ENCODE measurements around the gene THSD4. TPM values are rescaled to one million over a fixed set of nuclear protein-coding genes. Genes with fewer than 3 reads are reported as not detected.

THSD4 gene
- total RNA-seq, 5 donors from 2014 or later (not counting 1 experiment from before 2014, with no cell fraction given): 0.03 to 0.23 (median 0.18) TPM; not detected in 2

GRCh38 chr15:71195242-71195641 is 80.0 kb downstream of the THSD4 start:
- Histone ChIP-seq H3K9me3 (no peaks in the 10 kb centered on the region), H3K36me3 (ENCODE audit: control insufficient read depth in 2 of 2, extremely low read depth in 1 of 2, insufficient read depth in 1 of 2, low read length in 1 of 2) (no peaks in the 10 kb centered on the region), H3K4me3 (ENCODE audit: control insufficient read depth in 1 of 2, extremely low read depth in 1 of 2, low read length in 1 of 2) (no peak overlapping the region), H3K4me1 (ENCODE audit: control insufficient read depth in 1 of 2, extremely low read depth in 1 of 2, insufficient read depth in 2 of 2, low read length in 2 of 2) (no peaks in the 10 kb centered on the region), H3K27me3 (replicated peaks in 1 of 2; ENCODE audit: control insufficient read depth in 2 of 2, extremely low read depth in 1 of 2, insufficient read depth in 2 of 2, low read length in 1 of 2) (peaks cover 0 to 7% of the 10 kb centered on the region in 2 experiments), H3K27ac (ENCODE audit: low read length) (no peak overlapping the region)
- peaks cover 1 to 17% of the 10 kb centered on the region in 2 donors for H3K27me3 Mint-ChIP-seq
- H3K36me3 Mint-ChIP-seq: no peaks in the 10 kb centered on the region
- no peak overlapping the region for H3K27ac Mint-ChIP-seq
- H3K4me1 Mint-ChIP-seq: no peaks in the 10 kb centered on the region
- 38% methylated on average over 1 of the region's 1 CpG for WGBS (ENCODE audit: insufficient coverage)
- ATAC-seq (replicated peaks in 1 of 4) (no peak), DNase-seq (no peak)
- no peak overlapping the region for H3K4me3 Mint-ChIP-seq
- ChIA-PET CTCF (no interaction called here), POLR2A (no interaction called here)
- no peaks in the 10 kb centered on the region for H3K9me3 Mint-ChIP-seq

GRCh38 chr15:71197620-71198019 is 82.3 kb downstream of the THSD4 start:
- Mint-ChIP-seq H3K27ac (no peak overlapping the region), H3K4me3 (no peak overlapping the region), H3K9me3 (no peaks in the 10 kb centered on the region), H3K36me3 (no peaks in the 10 kb centered on the region), H3K27me3 (peaks cover 1 to 9% of the 10 kb centered on the region in 2 donors), H3K4me1 (no peaks in the 10 kb centered on the region)
- Histone ChIP-seq H3K27ac (ENCODE audit: low read length) (no peak overlapping the region), H3K9me3 (no peaks in the 10 kb centered on the region), H3K4me3 (ENCODE audit: control insufficient read depth in 1 of 2, extremely low read depth in 1 of 2, low read length in 1 of 2) (no peak overlapping the region), H3K4me1 (ENCODE audit: control insufficient read depth in 1 of 2, extremely low read depth in 1 of 2, insufficient read depth in 2 of 2, low read length in 2 of 2) (no peaks in the 10 kb centered on the region), H3K27me3 (replicated peaks in 1 of 2; ENCODE audit: control insufficient read depth in 2 of 2, extremely low read depth in 1 of 2, insufficient read depth in 2 of 2, low read length in 1 of 2) (peaks cover 0 to 7% of the 10 kb centered on the region in 2 experiments), H3K36me3 (ENCODE audit: control insufficient read depth in 2 of 2, extremely low read depth in 1 of 2, insufficient read depth in 1 of 2, low read length in 1 of 2) (no peaks in the 10 kb centered on the region)
- POLR2A ChIA-PET: no interaction called here
- DNase-seq (no peak), ATAC-seq (replicated peaks in 1 of 4) (no peak)
- 84% methylated on average over 3 of the region's 3 CpGs for WGBS (ENCODE audit: insufficient coverage)
- CTCF ChIA-PET: no interaction called here

GRCh38 chr15:71198846-71199245 is 83.6 kb downstream of the THSD4 start:
- Mint-ChIP-seq H3K27me3 (peaks cover 1 to 9% of the 10 kb centered on the region in 2 donors), H3K4me1 (no peaks in the 10 kb centered on the region), H3K27ac (no peak overlapping the region), H3K4me3 (no peak overlapping the region), H3K9me3 (no peaks in the 10 kb centered on the region), H3K36me3 (no peaks in the 10 kb centered on the region)
- Histone ChIP-seq H3K36me3 (ENCODE audit: control insufficient read depth in 2 of 2, extremely low read depth in 1 of 2, insufficient read depth in 1 of 2, low read length in 1 of 2) (no peaks in the 10 kb centered on the region), H3K27me3 (replicated peaks in 1 of 2; ENCODE audit: control insufficient read depth in 2 of 2, extremely low read depth in 1 of 2, insufficient read depth in 2 of 2, low read length in 1 of 2) (no peaks in the 10 kb centered on the region), H3K4me1 (ENCODE audit: control insufficient read depth in 1 of 2, extremely low read depth in 1 of 2, insufficient read depth in 2 of 2, low read length in 2 of 2) (no peaks in the 10 kb centered on the region), H3K4me3 (ENCODE audit: control insufficient read depth in 1 of 2, extremely low read depth in 1 of 2, low read length in 1 of 2) (no peak overlapping the region), H3K9me3 (no peaks in the 10 kb centered on the region), H3K27ac (ENCODE audit: low read length) (no peak overlapping the region)
- POLR2A ChIA-PET: no interaction called here
- 66% methylated on average over 2 of the region's 3 CpGs for WGBS (ENCODE audit: insufficient coverage)
- CTCF ChIA-PET: no interaction called here
- no peak for DNase-seq
- ATAC-seq (replicated peaks in 1 of 4): no peak

GRCh38 chr15:71199384-71200351 is 84.4 kb downstream of the THSD4 start:
- no peak for DNase-seq
- no peaks in the 10 kb centered on the region for H3K36me3 ChIP-seq (ENCODE audit: control insufficient read depth in 2 of 2, extremely low read depth in 1 of 2, insufficient read depth in 1 of 2, low read length in 1 of 2)
- H3K4me3 ChIP-seq (ENCODE audit: control insufficient read depth in 1 of 2, extremely low read depth in 1 of 2, low read length in 1 of 2): no peak overlapping the region
- Mint-ChIP-seq H3K27me3 (peaks cover 1 to 9% of the 10 kb centered on the region in 2 donors), H3K9me3 (no peaks in the 10 kb centered on the region), H3K36me3 (no peaks in the 10 kb centered on the region), H3K4me3 (no peak overlapping the region), H3K27ac (no peak overlapping the region), H3K4me1 (no peaks in the 10 kb centered on the region)
- no peak for ATAC-seq (replicated peaks in 1 of 4)
- H3K27me3 ChIP-seq (replicated peaks in 1 of 2; ENCODE audit: control insufficient read depth in 2 of 2, extremely low read depth in 1 of 2, insufficient read depth in 2 of 2, low read length in 1 of 2): no peaks in the 10 kb centered on the region
- ChIA-PET CTCF (no interaction called here), POLR2A (interaction anchor here in 1 of 2 donors (0.6 kb wide), 1 partner anchor 15 kb away, joined by 3 read pairs; no protein-coding TSS in a partner anchor)
- no peaks in the 10 kb centered on the region for H3K4me1 ChIP-seq (ENCODE audit: control insufficient read depth in 1 of 2, extremely low read depth in 1 of 2, insufficient read depth in 2 of 2, low read length in 2 of 2)
- H3K27ac ChIP-seq (ENCODE audit: low read length): no peak overlapping the region
- WGBS (ENCODE audit: insufficient coverage): 96% methylated on average over 2 of the region's 6 CpGs
- H3K9me3 ChIP-seq: no peaks in the 10 kb centered on the region

GRCh38 chr15:71201477-71201876 is 86.2 kb downstream of the THSD4 start:
- Histone ChIP-seq H3K27me3 (replicated peaks in 1 of 2; ENCODE audit: control insufficient read depth in 2 of 2, extremely low read depth in 1 of 2, insufficient read depth in 2 of 2, low read length in 1 of 2) (no peaks in the 10 kb centered on the region), H3K9me3 (no peaks in the 10 kb centered on the region), H3K36me3 (ENCODE audit: control insufficient read depth in 2 of 2, extremely low read depth in 1 of 2, insufficient read depth in 1 of 2, low read length in 1 of 2) (no peaks in the 10 kb centered on the region), H3K4me1 (ENCODE audit: control insufficient read depth in 1 of 2, extremely low read depth in 1 of 2, insufficient read depth in 2 of 2, low read length in 2 of 2) (no peaks in the 10 kb centered on the region), H3K4me3 (ENCODE audit: control insufficient read depth in 1 of 2, extremely low read depth in 1 of 2, low read length in 1 of 2) (no peak overlapping the region), H3K27ac (ENCODE audit: low read length) (no peak overlapping the region)
- ChIA-PET POLR2A (no interaction called here), CTCF (no interaction called here)
- WGBS (ENCODE audit: insufficient coverage): 63% methylated on average over 4 of the region's 9 CpGs
- H3K4me3 Mint-ChIP-seq: no peak overlapping the region
- H3K9me3 Mint-ChIP-seq: no peaks in the 10 kb centered on the region
- ATAC-seq (replicated peaks in 1 of 4) (no peak), DNase-seq (no peak)
- H3K27ac Mint-ChIP-seq: no peak overlapping the region
- H3K4me1 Mint-ChIP-seq: no peaks in the 10 kb centered on the region
- H3K27me3 Mint-ChIP-seq: peaks cover 0 to 2% of the 10 kb centered on the region in 2 donors
- no peaks in the 10 kb centered on the region for H3K36me3 Mint-ChIP-seq

GRCh38 chr15:71202712-71203111 is 87.4 kb downstream of the THSD4 start:
- ChIA-PET CTCF (interaction anchor here in 1 of 2 donors (0.6 kb wide), 1 partner anchor 12 kb away, joined by 3 read pairs; no protein-coding TSS in a partner anchor), POLR2A (no interaction called here)
- H3K27me3 Mint-ChIP-seq: no peaks in the 10 kb centered on the region
- no peaks in the 10 kb centered on the region for H3K4me1 ChIP-seq (ENCODE audit: control insufficient read depth in 1 of 2, extremely low read depth in 1 of 2, insufficient read depth in 2 of 2, low read length in 2 of 2)
- DNase-seq (no peak), ATAC-seq (replicated peaks in 1 of 4) (no peak)
- H3K4me1 Mint-ChIP-seq: no peaks in the 10 kb centered on the region
- no peaks in the 10 kb centered on the region for H3K27me3 ChIP-seq (replicated peaks in 1 of 2; ENCODE audit: control insufficient read depth in 2 of 2, extremely low read depth in 1 of 2, insufficient read depth in 2 of 2, low read length in 1 of 2)
- WGBS (ENCODE audit: insufficient coverage): 80% methylated on average over 6 of the region's 6 CpGs
- H3K4me3 ChIP-seq (ENCODE audit: control insufficient read depth in 1 of 2, extremely low read depth in 1 of 2, low read length in 1 of 2): no peak overlapping the region
- H3K9me3 ChIP-seq: no peaks in the 10 kb centered on the region
- no peaks in the 10 kb centered on the region for H3K9me3 Mint-ChIP-seq
- H3K27ac ChIP-seq (ENCODE audit: low read length): no peak overlapping the region
- no peaks in the 10 kb centered on the region for H3K36me3 ChIP-seq (ENCODE audit: control insufficient read depth in 2 of 2, extremely low read depth in 1 of 2, insufficient read depth in 1 of 2, low read length in 1 of 2)
- no peak overlapping the region for H3K4me3 Mint-ChIP-seq
- no peak overlapping the region for H3K27ac Mint-ChIP-seq
- no peaks in the 10 kb centered on the region for H3K36me3 Mint-ChIP-seq

Measured in T-cell (primary cell).